GM04504 (cell line): ENCODE measurements around the gene FRMPD3.
"Not testable (repeated sequence)": the region's sequence is repeated elsewhere in the genome, so short reads cannot be mapped to it uniquely, and the experiment has no call there.

Experiments
- DNase-seq: peaks from one replicate; pipeline ENCODE4 v3.0.0-alpha.2; 2012; ENCODE audit warnings: low read depth

The FRMPD3 gene

GRCh38 chrX:107448998-107449835 is at the start of gene FRMPD3:
Gene FRMPD3, plus strand, starts transcription at chrX:107449652. Its CDS starts 76,937 bp downstream, at chrX:107526589.
- DNase-seq: no peak

- DNase-seq: no peak
Observed at GRCh38 chrX:107420571-107420970, 28.9 kb upstream of the FRMPD3 start.

- DNase-seq: no peak
Observed at GRCh38 chrX:107421337-107421861, 28.1 kb upstream of the FRMPD3 start.

- DNase-seq: no peak
Observed at GRCh38 chrX:107429090-107429489, 20.4 kb upstream of the FRMPD3 start.

- no peak for DNase-seq
Observed at GRCh38 chrX:107440187-107440586, 9.3 kb upstream of the FRMPD3 start.

GRCh38 chrX:107440692-107441091 is 8.8 kb upstream of the FRMPD3 start:
- no peak for DNase-seq

GRCh38 chrX:107442914-107443527 is 6.4 kb upstream of the FRMPD3 start:
- DNase-seq: no peak

GRCh38 chrX:107445146-107445545 is 4.3 kb upstream of the FRMPD3 start:
- no peak for DNase-seq

GRCh38 chrX:107445631-107446030 is 3.8 kb upstream of the FRMPD3 start:
- no peak for DNase-seq

GRCh38 chrX:107447642-107448041 is 1.8 kb upstream of the FRMPD3 start:
- DNase-seq: no peak

- no peak for DNase-seq
Observed at GRCh38 chrX:107448625-107448997, 841 bp upstream of the FRMPD3 start.

- DNase-seq: no peak
Observed at GRCh38 chrX:107450823-107451509, 1.5 kb downstream of the FRMPD3 start.

GRCh38 chrX:107451731-107452130 is 2.3 kb downstream of the FRMPD3 start:
- DNase-seq: no peak

- no peak for DNase-seq
Observed at GRCh38 chrX:107452581-107452980, 3.1 kb downstream of the FRMPD3 start.

- DNase-seq: no peak
Observed at GRCh38 chrX:107454302-107454701, 4.8 kb downstream of the FRMPD3 start.

- no peak for DNase-seq
Observed at GRCh38 chrX:107457289-107457688, 7.8 kb downstream of the FRMPD3 start.

GRCh38 chrX:107465932-107466620 is 16.6 kb downstream of the FRMPD3 start:
- no peak for DNase-seq

GRCh38 chrX:107467271-107467670 is 17.8 kb downstream of the FRMPD3 start:
- DNase-seq: no peak

GRCh38 chrX:107470198-107470597 is 20.7 kb downstream of the FRMPD3 start:
- DNase-seq: no peak

- DNase-seq: no peak
Observed at GRCh38 chrX:107470971-107471370, 21.5 kb downstream of the FRMPD3 start.

GRCh38 chrX:107471420-107471819 is 22.0 kb downstream of the FRMPD3 start:
- not testable (repeated sequence) for DNase-seq

- DNase-seq: no peak
Observed at GRCh38 chrX:107477406-107477805, 28.0 kb downstream of the FRMPD3 start.
